HFFc6 (cell line): Measurements from ENCODE around the gene ZSCAN32. TPM values are rescaled to one million over a fixed set of nuclear protein-coding genes. Genes with fewer than 3 reads are reported as not detected.

Source experiments
- DNase-seq: peaks from one replicate; pipeline ENCODE4 v3.0.0-alpha.2; 2018
- H3K27ac Mint-ChIP-seq: 2 replicates; pipeline ENCODE4 v1.8.0; 2020; ENCODE audit warnings: mild to moderate bottlenecking, mixed read lengths
- H3K27me3 Mint-ChIP-seq: 2 replicates; pipeline ENCODE4 v1.8.0; 2021; ENCODE audit warnings: mild to moderate bottlenecking, moderate library complexity, mixed read lengths; ENCODE audit not compliant: insufficient read depth
- H3K36me3 Mint-ChIP-seq: 2 replicates; pipeline ENCODE4 v1.8.0; 2021; ENCODE audit warnings: low read depth, mixed read lengths
- H3K4me1 Mint-ChIP-seq: 2 replicates; pipeline ENCODE4 v1.8.0; 2020; ENCODE audit warnings: low read depth, mixed read lengths
- H3K4me3 Mint-ChIP-seq: 2 replicates; pipeline ENCODE4 v1.8.0; 2020; ENCODE audit warnings: mild to moderate bottlenecking, moderate library complexity, mixed read lengths
- H3K9me3 Mint-ChIP-seq: 2 replicates; pipeline ENCODE4 v1.8.0; 2020; ENCODE audit warnings: mild to moderate bottlenecking, mixed read lengths
- total RNA-seq, 6 experiments: library from RNA; stranded (reverse); fragmentation: NEBNext Ultra II Directional; extraction: Animal tissue kit (Norgen Biotek cat#: 25700); gene quantifications; 2 replicates in 1 of 6; 3 replicates in 5 of 6; pipeline ENCODE4 v1.2.3, GENCODE V29; 2021
- TF ChIP-seq, protein P1 (sequence below): fragments of 200-600 bp; sonication (generic); IDR thresholded peaks from 2 replicates; pipeline ENCODE4 v1.5.0; 2021; ENCODE audit warnings: antibody characterized with exemption, mild to moderate bottlenecking

Gene ZSCAN32
- total RNA-seq, 6 experiments from 2014 or later: 8.3 to 11.1 (median 10.3) TPM

- TF ChIP-seq, protein P1, sequence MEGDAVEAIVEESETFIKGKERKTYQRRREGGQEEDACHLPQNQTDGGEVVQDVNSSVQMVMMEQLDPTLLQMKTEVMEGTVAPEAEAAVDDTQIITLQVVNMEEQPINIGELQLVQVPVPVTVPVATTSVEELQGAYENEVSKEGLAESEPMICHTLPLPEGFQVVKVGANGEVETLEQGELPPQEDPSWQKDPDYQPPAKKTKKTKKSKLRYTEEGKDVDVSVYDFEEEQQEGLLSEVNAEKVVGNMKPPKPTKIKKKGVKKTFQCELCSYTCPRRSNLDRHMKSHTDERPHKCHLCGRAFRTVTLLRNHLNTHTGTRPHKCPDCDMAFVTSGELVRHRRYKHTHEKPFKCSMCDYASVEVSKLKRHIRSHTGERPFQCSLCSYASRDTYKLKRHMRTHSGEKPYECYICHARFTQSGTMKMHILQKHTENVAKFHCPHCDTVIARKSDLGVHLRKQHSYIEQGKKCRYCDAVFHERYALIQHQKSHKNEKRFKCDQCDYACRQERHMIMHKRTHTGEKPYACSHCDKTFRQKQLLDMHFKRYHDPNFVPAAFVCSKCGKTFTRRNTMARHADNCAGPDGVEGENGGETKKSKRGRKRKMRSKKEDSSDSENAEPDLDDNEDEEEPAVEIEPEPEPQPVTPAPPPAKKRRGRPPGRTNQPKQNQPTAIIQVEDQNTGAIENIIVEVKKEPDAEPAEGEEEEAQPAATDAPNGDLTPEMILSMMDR: no peak
- Mint-ChIP-seq H3K36me3 (no peaks in the 10 kb centered on the region), H3K9me3 (no peaks in the 10 kb centered on the region; the same call in 1 of the 2 replicates), H3K27ac (no peak overlapping the region), H3K4me1 (no peaks in the 10 kb centered on the region), H3K27me3 (peaks cover 10% of the 10 kb centered on the region), H3K4me3 (no peak overlapping the region)
- DNase-seq: no peak
Observed at GRCh38 chr16:3358871-3359270, 41.9 kb downstream of the ZSCAN32 start.

- H3K9me3 Mint-ChIP-seq: no peaks in the 10 kb centered on the region; the same call in 1 of the 2 replicates
- no peak overlapping the region for H3K4me3 Mint-ChIP-seq
- H3K4me1 Mint-ChIP-seq: no peaks in the 10 kb centered on the region
- peaks cover 7% of the 10 kb centered on the region for H3K27me3 Mint-ChIP-seq
- TF ChIP-seq, protein P1: no peak
- no peaks in the 10 kb centered on the region for H3K36me3 Mint-ChIP-seq
- no peak overlapping the region for H3K27ac Mint-ChIP-seq
- DNase-seq: no peak
Observed at GRCh38 chr16:3356118-3356517, 44.7 kb downstream of the ZSCAN32 start.

GRCh38 chr16:3355589-3355988 is 45.2 kb downstream of the ZSCAN32 start, which contains the start of gene OR2C1:
TSS of gene OR2C1 (plus strand) at chr16:3355889. CDS start at chr16:3355941, 52 bp downstream.
- Mint-ChIP-seq H3K4me1 (no peaks in the 10 kb centered on the region), H3K9me3 (no peaks in the 10 kb centered on the region; the same call in 1 of the 2 replicates), H3K4me3 (no peak within 1 kb of the TSS), H3K27ac (no peak within 1 kb of the TSS), H3K36me3 (no peaks in the 10 kb centered on the region), H3K27me3 (peaks cover 8% of the 10 kb centered on the region)
- TF ChIP-seq, protein P1: no peak
- no peak for DNase-seq

- H3K36me3 Mint-ChIP-seq: no peaks in the 10 kb centered on the region
- DNase-seq: no peak
- H3K27ac Mint-ChIP-seq: no peak overlapping the region
- TF ChIP-seq, protein P1: no peak
- peaks cover 13% of the 10 kb centered on the region for H3K27me3 Mint-ChIP-seq
- no peaks in the 10 kb centered on the region for H3K4me1 Mint-ChIP-seq
- no peaks in the 10 kb centered on the region for H3K9me3 Mint-ChIP-seq
- no peak overlapping the region for H3K4me3 Mint-ChIP-seq
Observed at GRCh38 chr16:3349175-3349574, 51.6 kb downstream of the ZSCAN32 start.

DNA sequence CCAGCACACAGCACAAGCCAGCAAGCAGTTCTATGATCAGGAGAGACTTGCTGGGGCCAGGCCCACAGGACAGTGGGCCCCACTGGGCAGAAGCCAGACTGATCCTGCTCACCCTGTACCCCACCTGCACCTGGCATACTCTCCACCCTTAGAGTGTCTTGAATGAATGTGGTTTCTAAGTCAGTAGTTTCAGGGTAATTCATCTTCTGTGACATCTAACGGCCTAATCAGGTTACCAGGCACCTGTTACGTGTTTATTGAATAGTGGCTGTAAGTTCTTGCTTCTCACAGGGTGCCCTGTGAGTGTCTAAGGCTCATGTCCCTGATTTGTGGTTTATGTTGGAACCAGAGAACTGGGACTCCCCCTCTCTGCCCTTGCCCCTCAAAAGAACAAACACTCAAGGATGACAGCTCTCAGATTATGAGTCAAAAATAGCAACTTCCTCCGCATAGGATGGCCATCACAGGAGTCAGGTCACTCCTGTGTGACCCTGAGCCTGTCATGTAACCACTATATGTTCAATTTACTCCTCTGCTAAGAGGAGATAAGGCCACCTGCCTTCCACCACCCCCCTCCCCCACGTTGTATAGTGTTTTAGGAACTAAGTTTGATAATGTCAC is 52.1 kb downstream of the ZSCAN32 start:
- no peaks in the 10 kb centered on the region for H3K9me3 Mint-ChIP-seq
- TF ChIP-seq, protein P1: no peak
- peaks cover 13% of the 10 kb centered on the region for H3K27me3 Mint-ChIP-seq
- DNase-seq: no peak
- no peak overlapping the region for H3K27ac Mint-ChIP-seq
- no peaks in the 10 kb centered on the region for H3K36me3 Mint-ChIP-seq
- H3K4me1 Mint-ChIP-seq: no peaks in the 10 kb centered on the region
- no peak overlapping the region for H3K4me3 Mint-ChIP-seq
